Right lobe of liver (tissue), 6 donors: ENCODE measurements around the gene C5orf15. TPM values are rescaled to one million over a fixed set of nuclear protein-coding genes. Genes with fewer than 3 reads are reported as not detected.

Experiments used
- ATAC-seq, 4 donors: fragments of 200-7000 bp; cut with Tn5 transposase; one replicate each; pipeline ENCODE4 v1.9.1; 2020; ENCODE audit warnings: mild to moderate bottlenecking in 4 of 4, moderate library complexity in 4 of 4
- DNase-seq, 3 donors: peaks; one replicate each; pipeline ENCODE4 v3.0.0-alpha.2; 2020
- H3K27ac ChIP-seq, 3 donors: fragments of 200-600 bp; one replicate each; pipeline ENCODE4 v1.8.0; 2022
- H3K27me3 ChIP-seq, 2 donors: fragments of 200-600 bp; one replicate each; pipeline ENCODE4 v1.8.0; 2022
- H3K36me3 ChIP-seq, 4 donors: fragments of 200-600 bp; sonication (generic) in 1 of 4; one replicate each; pipeline versions ENCODE4 v1.5.1 to v1.8.0; 2017 to 2022; ENCODE audit warnings: control low read depth in 1 of 4
- H3K4me1 ChIP-seq, 4 donors: fragments of 200-600 bp; sonication (generic) in 1 of 4; one replicate each; pipeline versions ENCODE4 v1.5.1 to v1.8.0; 2017 to 2022; ENCODE audit warnings: control low read depth in 1 of 4
- H3K4me3 ChIP-seq, 3 donors: fragments of 200-600 bp; one replicate each; pipeline ENCODE4 v1.8.0; 2022
- H3K9me3 ChIP-seq, 4 donors: fragments of 200-600 bp; sonication (generic) in 1 of 4; one replicate each; pipeline versions ENCODE4 v1.5.1 to v1.8.0; 2017 to 2022; ENCODE audit warnings: control low read depth in 1 of 4
- POLR2A ChIP-seq: fragments of 450-650 bp; IDR thresholded peaks from one replicate; pipeline ENCODE4 v1.6.1; 2017; ENCODE audit warnings: antibody characterized with exemption, mild to moderate bottlenecking
- WGBS: methylation state at CpG from one replicate; pipeline ENCODE4 v1.1.6; 2018; ENCODE audit warnings: low coverage, low lambda C conversion rate; ENCODE audit not compliant: insufficient coverage; ENCODE audit errors: missing lambda C conversion rate; 5-methylcytosine and 5-hydroxymethylcytosine counted together
- intact Hi-C, 2 donors: fragments of 100-400 bp; cut with DNase I; formaldehyde crosslinking; loops; one replicate each; pipeline versions ENCODE4 v1.11.2 to v1.14.1; 2022
- total RNA-seq, 6 experiments: library from RNA; depleted of rRNA in 2 of 6; stranded (reverse); fragments of >200 nt in 2 of 6; fragmentation: NEBNext Ultra II Directional in 3 of 6; extraction: Animal tissue kit (Norgen Biotek cat#: 25700) in 3 of 6; gene quantifications; one replicate each; pipeline versions ENCODE4 v1.1.0 to v1.2.4, GENCODE V29; 2016 to 2023
- TF ChIP-seq, protein P1 (sequence below), 4 donors: fragments of 200-600 bp in 3 of 4; fragments of 450-650 bp in 1 of 4; IDR thresholded peaks; one replicate each; pipeline versions ENCODE4 v1.5.1 to v1.8.0; 2016 to 2022; ENCODE audit warnings: antibody characterized with exemption in 4 of 4, mild to moderate bottlenecking in 2 of 4
- donor health status: DM: no; HTN: yes; CAD: no.
- donor health status: DM: no; HTN: no; CAD: no.
- donor health status: DM: no; HTN: no; CAD: no.
- donor health status: DM: no; HTN: yes; CAD: no.
- donor health status: DM: no; HTN: yes; CAD: no.

The C5orf15 gene
- total RNA-seq, 6 experiments from 2014 or later: 15.0 to 37.5 (median 24.4) TPM

DNA sequence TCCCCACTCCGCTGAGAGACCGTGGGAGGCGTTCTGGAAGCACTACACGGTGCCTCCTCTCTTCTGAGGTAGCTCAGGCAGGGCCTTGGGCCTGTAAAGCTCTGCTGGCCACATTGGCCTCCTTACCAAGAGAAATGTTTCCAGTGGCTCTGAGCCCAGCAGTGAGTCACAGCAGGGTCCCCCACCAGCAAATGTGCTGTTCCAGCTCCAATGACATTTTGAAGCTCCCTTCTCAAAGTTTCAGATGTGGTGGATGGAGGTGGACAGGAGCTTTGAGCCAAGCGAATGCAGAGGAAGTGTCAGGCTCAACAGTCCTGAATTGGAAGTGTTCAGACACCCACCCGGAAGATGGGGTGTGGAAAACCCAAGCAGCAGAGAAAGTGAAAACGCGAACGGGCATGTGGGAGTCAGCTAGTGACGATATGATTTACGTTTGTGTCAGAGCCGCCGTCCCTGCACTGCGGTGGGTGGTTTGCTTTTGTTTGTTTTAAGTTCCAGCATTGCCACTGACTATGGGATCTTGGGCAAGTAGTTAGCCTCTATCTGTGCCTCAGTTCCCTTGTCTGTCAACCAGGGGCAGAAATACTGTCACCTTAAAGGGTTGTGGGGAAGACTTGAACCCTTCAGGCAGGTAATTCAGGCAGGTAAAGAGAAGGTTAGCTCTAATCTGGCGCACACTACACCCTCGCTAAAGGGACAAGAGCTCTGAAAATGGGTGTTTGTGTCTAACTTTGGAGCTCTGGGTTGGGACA lies 38.2 kb downstream of the C5orf15 start:
- no peaks in the 10 kb centered on the region for H3K36me3 ChIP-seq
- WGBS: 56% methylated on average over 10 of the region's 16 CpGs
- no peaks in the 10 kb centered on the region for H3K9me3 ChIP-seq
- ATAC-seq (peak in 2 of 4 donors; percentile 14 to 23), DNase-seq (no peak)
- intact Hi-C loops: no loop called here
- H3K4me1 ChIP-seq: peaks cover 0 to 8% (median 0%) of the 10 kb centered on the region in 4 donors
- no peak overlapping the region for H3K27ac ChIP-seq
- no peaks in the 10 kb centered on the region for H3K27me3 ChIP-seq
- TF ChIP-seq, protein P1, sequence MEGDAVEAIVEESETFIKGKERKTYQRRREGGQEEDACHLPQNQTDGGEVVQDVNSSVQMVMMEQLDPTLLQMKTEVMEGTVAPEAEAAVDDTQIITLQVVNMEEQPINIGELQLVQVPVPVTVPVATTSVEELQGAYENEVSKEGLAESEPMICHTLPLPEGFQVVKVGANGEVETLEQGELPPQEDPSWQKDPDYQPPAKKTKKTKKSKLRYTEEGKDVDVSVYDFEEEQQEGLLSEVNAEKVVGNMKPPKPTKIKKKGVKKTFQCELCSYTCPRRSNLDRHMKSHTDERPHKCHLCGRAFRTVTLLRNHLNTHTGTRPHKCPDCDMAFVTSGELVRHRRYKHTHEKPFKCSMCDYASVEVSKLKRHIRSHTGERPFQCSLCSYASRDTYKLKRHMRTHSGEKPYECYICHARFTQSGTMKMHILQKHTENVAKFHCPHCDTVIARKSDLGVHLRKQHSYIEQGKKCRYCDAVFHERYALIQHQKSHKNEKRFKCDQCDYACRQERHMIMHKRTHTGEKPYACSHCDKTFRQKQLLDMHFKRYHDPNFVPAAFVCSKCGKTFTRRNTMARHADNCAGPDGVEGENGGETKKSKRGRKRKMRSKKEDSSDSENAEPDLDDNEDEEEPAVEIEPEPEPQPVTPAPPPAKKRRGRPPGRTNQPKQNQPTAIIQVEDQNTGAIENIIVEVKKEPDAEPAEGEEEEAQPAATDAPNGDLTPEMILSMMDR (IDR thresholded peaks at IDR 0.05): no peak
- TF ChIP-seq POLR2A: no peak
- H3K4me3 ChIP-seq: no peak overlapping the region

GRCh38 chr5:133928587-133929393 lies 39.6 kb downstream of the C5orf15 start:
- H3K4me1 ChIP-seq: peaks cover 0 to 8% (median 0%) of the 10 kb centered on the region in 4 donors
- no peaks in the 10 kb centered on the region for H3K27me3 ChIP-seq
- intact Hi-C loops: no loop called here
- no peak overlapping the region for H3K4me3 ChIP-seq
- no peak overlapping the region for H3K27ac ChIP-seq
- no peak for DNase-seq
- H3K9me3 ChIP-seq: no peaks in the 10 kb centered on the region
- H3K36me3 ChIP-seq: no peaks in the 10 kb centered on the region
- TF ChIP-seq, protein P1 (IDR thresholded peaks at IDR 0.05): no peak
- TF ChIP-seq POLR2A: no peak
- no peak for ATAC-seq
- WGBS: 65% methylated on average over 8 of the region's 9 CpGs

GRCh38 chr5:133927300-133928180 lies 40.9 kb downstream of the C5orf15 start:
- WGBS: 69% methylated on average over 10 of the region's 13 CpGs
- no peak for TF ChIP-seq POLR2A
- TF ChIP-seq, protein P1 (IDR thresholded peaks at IDR 0.05): no peak
- intact Hi-C loops: no loop called here
- H3K4me1 ChIP-seq: peaks cover 0 to 8% (median 0%) of the 10 kb centered on the region in 4 donors
- no peaks in the 10 kb centered on the region for H3K36me3 ChIP-seq
- ATAC-seq (no peak), DNase-seq (no peak)
- H3K4me3 ChIP-seq: no peak overlapping the region
- H3K27me3 ChIP-seq: no peaks in the 10 kb centered on the region
- no peaks in the 10 kb centered on the region for H3K9me3 ChIP-seq
- no peak overlapping the region for H3K27ac ChIP-seq

DNA sequence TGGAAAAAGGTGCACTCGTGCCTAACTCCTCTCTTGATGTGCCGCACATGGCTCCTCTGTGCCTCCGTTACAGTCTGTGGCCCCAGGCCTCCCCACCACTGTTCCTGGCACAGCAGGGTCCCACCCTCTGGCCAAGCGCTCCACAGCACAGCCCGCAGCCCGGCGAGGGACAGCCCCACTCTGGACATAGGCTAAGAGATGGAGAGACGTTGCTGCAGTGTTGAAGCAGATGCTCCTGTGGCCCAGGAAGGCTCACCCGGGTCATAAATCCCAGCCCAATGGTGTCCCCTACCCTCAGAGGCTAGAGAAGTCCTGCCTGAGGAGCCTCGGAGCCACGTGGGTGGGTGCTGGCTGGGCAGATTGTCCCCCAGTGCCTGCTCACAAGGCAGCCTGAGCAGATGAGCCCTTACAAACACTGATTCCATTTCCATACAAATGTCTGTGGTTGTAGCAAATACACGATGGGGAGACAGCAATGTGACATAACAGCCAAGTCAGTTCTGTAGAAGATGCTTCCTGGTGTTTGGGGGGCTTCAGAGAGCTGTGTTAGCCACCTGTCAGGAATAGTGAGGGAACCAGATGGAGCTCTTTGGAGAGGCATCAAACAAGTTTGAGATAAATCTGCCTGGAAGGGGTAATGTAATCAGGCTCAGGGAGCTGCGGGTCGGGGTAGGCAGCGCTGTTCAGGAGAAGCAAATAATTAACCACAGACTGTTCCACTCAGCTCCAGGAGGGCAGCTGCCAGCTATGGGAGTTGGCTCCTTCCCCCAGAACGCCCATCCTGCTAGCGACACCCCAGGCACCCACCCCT lies 41.7 kb downstream of the C5orf15 start:
- no peaks in the 10 kb centered on the region for H3K27me3 ChIP-seq
- 44% methylated on average over 10 of the region's 17 CpGs for WGBS

More for the DNA sequence above, 41.7 kb downstream of the C5orf15 start:
- DNase-seq (no peak), ATAC-seq (peak; percentile 83 to 89 (median 86))
- intact Hi-C loops: no loop called here
- H3K4me3 ChIP-seq: no peak overlapping the region
- no peaks in the 10 kb centered on the region for H3K36me3 ChIP-seq
- no peaks in the 10 kb centered on the region for H3K9me3 ChIP-seq
- H3K27ac ChIP-seq: no peak overlapping the region
- H3K4me1 ChIP-seq: peaks cover 0 to 8% (median 0%) of the 10 kb centered on the region in 4 donors
- TF ChIP-seq POLR2A: no peak
- TF ChIP-seq, protein P1 (IDR thresholded peaks at IDR 0.05): no peak
